NB4 (cell line): ENCODE data around the gene FOXM1.

ENCODE experiments used
- CTCF ChIP-seq: IDR thresholded peaks from one replicate; pipeline ENCODE4 v1.5.1; 2012; ENCODE audit warnings: low read depth, low read length
- MAX ChIP-seq: IDR thresholded peaks from 2 replicates; pipeline ENCODE4 v1.6.1; 2011; ENCODE audit warnings: low read depth, low read length
- MYC ChIP-seq: IDR thresholded peaks from 2 replicates; pipeline ENCODE4 v1.6.1; 2011; ENCODE audit warnings: low read depth, low read length
- POLR2A ChIP-seq: IDR thresholded peaks from 2 replicates; pipeline ENCODE4 v1.6.1; 2011; ENCODE audit warnings: mild to moderate bottlenecking; ENCODE audit not compliant: insufficient read length; ENCODE audit errors: extremely low read depth

GRCh38 chr12:2897418-2897817 is 20.4 kb upstream of the FOXM1 start:
- TF ChIP-seq MYC = no peak
- TF ChIP-seq CTCF = no peak
- no peak for TF ChIP-seq POLR2A
- no peak for TF ChIP-seq MAX
